Psoas muscle (tissue), 8 donors: ENCODE data around the gene RUBCN. TPM values are rescaled to one million over a fixed set of nuclear protein-coding genes. Genes with fewer than 3 reads are reported as not detected.
"Not testable (repeated sequence)": the region's sequence is repeated elsewhere in the genome, so short reads cannot be mapped to it uniquely, and the experiment has no call there.

Experiments
- ATAC-seq, 4 donors: fragments of 200-7000 bp; cut with Tn5 transposase; one replicate each; pipeline ENCODE4 v1.9.1; 2020; ENCODE audit warnings: moderate library complexity in 3 of 4, mild to moderate bottlenecking in 2 of 4
- DNase-seq, 2 donors: peaks; one replicate each; pipeline ENCODE4 v3.0.0-alpha.2; 2020
- H3K27ac ChIP-seq: fragments of 200-600 bp; one replicate; pipeline ENCODE4 v1.8.0; 2022
- H3K27me3 ChIP-seq, 3 donors: fragments of 200-600 bp in 1 of 3; one replicate each; pipeline versions ENCODE4 v1.6.1 to v1.8.0; 2013 to 2022; ENCODE audit warnings: low read length in 2 of 3, mild to moderate bottlenecking in 2 of 3, moderate library complexity in 1 of 3; ENCODE audit not compliant: insufficient read depth in 3 of 3
- H3K36me3 ChIP-seq, 2 donors: fragments of 200-600 bp in 1 of 2; one replicate each; pipeline versions ENCODE4 v1.6.1 to v1.8.0; 2013 to 2022; ENCODE audit warnings: low read depth in 1 of 2, mild to moderate bottlenecking in 1 of 2, moderate library complexity in 1 of 2; ENCODE audit not compliant: insufficient read depth in 1 of 2
- H3K4me1 ChIP-seq: fragments of 200-600 bp; one replicate; pipeline ENCODE4 v1.8.0; 2022
- H3K4me3 ChIP-seq: fragments of 200-600 bp; one replicate; pipeline ENCODE4 v1.8.0; 2022; ENCODE audit warnings: mild to moderate bottlenecking
- H3K9me3 ChIP-seq: fragments of 200-600 bp; one replicate; pipeline ENCODE4 v1.8.0; 2022
- WGBS, 3 donors: extraction: QIAGEN DNeasy Blood & Tissue Kit; methylation state at CpG; one replicate each; pipeline versions ENCODE4 v1.1.6 to v1.1.7; 2013; 5-methylcytosine and 5-hydroxymethylcytosine counted together
- intact Hi-C, 2 donors: fragments of 100-400 bp; cut with DNase I; formaldehyde crosslinking; loops; one replicate each; pipeline versions ENCODE4 v1.11.0 to v1.14.2; 2022
- polyA plus RNA-seq, 3 donors: library from polyadenylated mRNA; stranded (reverse); fragments of 200-250 nt; gene quantifications; one replicate each; pipeline ENCODE4 v1.2.3, GENCODE V29; 2013
- total RNA-seq, 4 donors: library from RNA; stranded (reverse); fragmentation: NEBNext Ultra II Directional in 2 of 4; extraction: Animal tissue kit (Norgen Biotek cat#: 25700) in 2 of 4; gene quantifications; one replicate each; pipeline versions ENCODE4 v1.2.1 to v1.2.4, GENCODE V29; 2021 to 2023
- donor health status: healthy with polysubstance abuse.
- donor health status: DM: no; HTN: no; CAD: no; lungs with moderate emphysema.
- donor health status: Bipolar disorder and iron deficiency.
- donor health status: healthy.
- donor health status: DM: yes; HTN: yes; CAD: no.
- donor health status: DM: no; HTN: no; CAD: no.
- donor health status: DM: no; HTN: no; CAD: no.
- donor health status: DM: yes; HTN: yes; CAD: no.

RUBCN gene
- total and polyA plus RNA-seq, 7 donors = 5.0 to 29.1 (median 21.9) TPM

- H3K27me3 ChIP-seq, H3K9me3 ChIP-seq, intact Hi-C loops, H3K27ac ChIP-seq, H3K4me3 ChIP-seq, DNase-seq, ATAC-seq, H3K36me3 ChIP-seq, H3K4me1 ChIP-seq: not testable (repeated sequence)
- WGBS, 3 donors = 92 to 93% (median 93%) methylated on average over 15 to 19 of the region's 25 CpGs
These were observed 73.2 kb downstream of the RUBCN start for GRCh38 chr3:197663367-197664140.

GRCh38 chr3:197662352-197662751 is 74.4 kb downstream of the RUBCN start:
- H3K4me3 ChIP-seq, DNase-seq, intact Hi-C loops, H3K9me3 ChIP-seq, H3K27ac ChIP-seq, ATAC-seq, H3K4me1 ChIP-seq, H3K36me3 ChIP-seq, H3K27me3 ChIP-seq: not testable (repeated sequence)
- WGBS, 3 donors = 75 to 87% (median 79%) methylated on average over 6 of the region's 6 CpGs

GRCh38 chr3:197661874-197662273 is 74.8 kb downstream of the RUBCN start:
- H3K27ac ChIP-seq, ATAC-seq, H3K9me3 ChIP-seq, H3K4me1 ChIP-seq, DNase-seq, H3K27me3 ChIP-seq, H3K36me3 ChIP-seq, intact Hi-C loops, H3K4me3 ChIP-seq: not testable (repeated sequence)
- WGBS, 3 donors = 89 to 94% (median 90%) methylated on average over 12 to 15 of the region's 15 CpGs

- H3K36me3 ChIP-seq, H3K27ac ChIP-seq, H3K27me3 ChIP-seq, ATAC-seq, H3K4me1 ChIP-seq, intact Hi-C loops, DNase-seq, H3K4me3 ChIP-seq, H3K9me3 ChIP-seq: not testable (repeated sequence)
- WGBS, 3 donors = 81 to 86% (median 85%) methylated on average over 15 to 23 of the region's 23 CpGs
These were observed 75.4 kb downstream of the RUBCN start for GRCh38 chr3:197661234-197661834.

- H3K27me3 ChIP-seq, H3K27ac ChIP-seq, DNase-seq, H3K4me1 ChIP-seq, intact Hi-C loops, H3K9me3 ChIP-seq, H3K36me3 ChIP-seq, H3K4me3 ChIP-seq: not testable (repeated sequence)
- 85 to 89% (median 87%) methylated on average over 13 to 16 of the region's 16 CpGs for WGBS, 3 donors
- peak in 1 of 4 donors; percentile 11 for ATAC-seq
These were observed 77.0 kb downstream of the RUBCN start for GRCh38 chr3:197659701-197660100.

GRCh38 chr3:197659144-197659543 is 77.6 kb downstream of the RUBCN start:
- H3K9me3 ChIP-seq, H3K4me3 ChIP-seq, ATAC-seq, H3K27me3 ChIP-seq, H3K27ac ChIP-seq, DNase-seq, H3K4me1 ChIP-seq, H3K36me3 ChIP-seq, intact Hi-C loops: not testable (repeated sequence)
- 56 to 70% (median 65%) methylated on average over 5 to 7 of the region's 10 CpGs for WGBS, 3 donors

- H3K4me1 ChIP-seq, H3K27me3 ChIP-seq, H3K27ac ChIP-seq, DNase-seq, intact Hi-C loops, H3K4me3 ChIP-seq, ATAC-seq, H3K9me3 ChIP-seq, H3K36me3 ChIP-seq: not testable (repeated sequence)
- WGBS, 3 donors = 77 to 86% (median 83%) methylated on average over 11 to 13 of the region's 13 CpGs
These were observed 78.0 kb downstream of the RUBCN start for GRCh38 chr3:197658706-197659105.

GRCh38 chr3:197657541-197658292 is 79.0 kb downstream of the RUBCN start:
- H3K27ac ChIP-seq, H3K36me3 ChIP-seq, H3K4me3 ChIP-seq, H3K27me3 ChIP-seq, intact Hi-C loops, DNase-seq, H3K4me1 ChIP-seq, ATAC-seq, H3K9me3 ChIP-seq: not testable (repeated sequence)
- 84 to 91% (median 88%) methylated on average over 14 to 22 of the region's 30 CpGs for WGBS, 3 donors

- DNase-seq, ATAC-seq, H3K4me3 ChIP-seq, H3K9me3 ChIP-seq, intact Hi-C loops, H3K27ac ChIP-seq, H3K27me3 ChIP-seq, H3K4me1 ChIP-seq, H3K36me3 ChIP-seq: not testable (repeated sequence)
- 89 to 91% (median 90%) methylated on average over 9 to 11 of the region's 12 CpGs for WGBS, 3 donors
These were observed 79.7 kb downstream of the RUBCN start for GRCh38 chr3:197656960-197657359.

- DNase-seq, H3K4me3 ChIP-seq, H3K27me3 ChIP-seq, ATAC-seq, H3K4me1 ChIP-seq, intact Hi-C loops, H3K9me3 ChIP-seq, H3K27ac ChIP-seq, H3K36me3 ChIP-seq: not testable (repeated sequence)
- 86 to 94% (median 86%) methylated on average over 2 of the region's 3 CpGs for WGBS, 3 donors
These were observed 80.6 kb downstream of the RUBCN start for GRCh38 chr3:197656129-197656528.

- H3K9me3 ChIP-seq, H3K27me3 ChIP-seq, intact Hi-C loops, H3K36me3 ChIP-seq, DNase-seq, H3K4me1 ChIP-seq, H3K27ac ChIP-seq, H3K4me3 ChIP-seq: not testable (repeated sequence)
- peak; percentile 29 to 75 (median 40) for ATAC-seq
- 0% methylated on average over 8 of the region's 22 CpGs; no CpG with 5 or more reads in 1 of the 3 donors for WGBS, 3 donors
These were observed 81.7 kb downstream of the RUBCN start for GRCh38 chr3:197654998-197655330.
